T-cell (primary cell): ENCODE data around the gene ANKRD44. TPM values are rescaled to one million over a fixed set of nuclear protein-coding genes. Genes with fewer than 3 reads are reported as not detected.

Experiments used
- ATAC-seq, 4 experiments: fragments of 200-7000 bp in 3 of 4; fragments of 150-1000 bp in 1 of 4; cut with Tn5 transposase; replicated peaks in 1 of 4; 1 replicate in 3 of 4; 2 replicates in 1 of 4; pipeline ENCODE4 v1.10.0; 2021; ENCODE audit warnings: moderate library complexity in 3 of 4, mild to moderate bottlenecking in 2 of 4, moderate number of reproducible peaks in 1 of 4
- CTCF ChIA-PET, 2 donors: fragments of 300-600 bp; sonication (Branson Sonifier 250); formaldehyde crosslinking; loops; one replicate each; lab custom pipeline; 2022; ENCODE audit warnings: antibody characterized with exemption in 2 of 2; lab: Charles Lee
- POLR2A ChIA-PET, 2 donors: fragments of 300-600 bp; sonication (Branson Sonifier 250); formaldehyde crosslinking; loops; one replicate each; lab custom pipeline; 2022; ENCODE audit warnings: antibody characterized with exemption in 2 of 2; lab: Charles Lee
- DNase-seq, 35 experiments: peaks; one replicate each; pipeline versions ENCODE4 v3.0.0 to v3.0.0-alpha.2; 2013 to 2023
- H3K27ac ChIP-seq: one replicate; pipeline ENCODE4 v1.5.1; 2013; ENCODE audit warnings: low read length
- H3K27me3 ChIP-seq, 2 experiments: replicated peaks in 1 of 2; 1 replicate in 1 of 2; 2 replicates in 1 of 2; pipeline versions ENCODE4 v1.6.1 to v1.7.0; 2013; ENCODE audit warnings: low read length in 1 of 2, mixed read lengths in 1 of 2; ENCODE audit not compliant: control insufficient read depth in 2 of 2, insufficient read depth in 2 of 2; ENCODE audit errors: extremely low read depth in 1 of 2
- H3K36me3 ChIP-seq, 2 donors: 1 replicate in 1 of 2; 2 replicates in 1 of 2; pipeline versions ENCODE4 v1.6.1 to v1.7.0; 2013; ENCODE audit warnings: low read length in 1 of 2; ENCODE audit not compliant: control insufficient read depth in 2 of 2, insufficient read depth in 1 of 2; ENCODE audit errors: extremely low read depth in 1 of 2
- H3K4me1 ChIP-seq, 2 experiments: 1 replicate in 1 of 2; 2 replicates in 1 of 2; pipeline versions ENCODE4 v1.6.1 to v1.7.0; 2013; ENCODE audit warnings: low read length in 2 of 2, mixed read lengths in 1 of 2; ENCODE audit not compliant: insufficient read depth in 2 of 2, control insufficient read depth in 1 of 2; ENCODE audit errors: extremely low read depth in 1 of 2
- H3K4me3 ChIP-seq, 2 donors: 1 replicate in 1 of 2; 2 replicates in 1 of 2; pipeline versions ENCODE4 v1.5.1 to v1.7.0; 2013; ENCODE audit warnings: mild to moderate bottlenecking in 2 of 2, low read length in 1 of 2, moderate library complexity in 1 of 2; ENCODE audit not compliant: control insufficient read depth in 1 of 2; ENCODE audit errors: extremely low read depth in 1 of 2
- H3K9me3 ChIP-seq: 2 replicates; pipeline ENCODE4 v1.7.0; 2013
- H3K27ac Mint-ChIP-seq, 2 donors: one replicate each; pipeline ENCODE4 v1.8.0; 2020 to 2021; ENCODE audit warnings: mild to moderate bottlenecking in 2 of 2, mixed read lengths in 2 of 2
- H3K27me3 Mint-ChIP-seq, 2 donors: one replicate each; pipeline ENCODE4 v1.8.0; 2021 to 2022; ENCODE audit warnings: mixed read lengths in 2 of 2
- H3K36me3 Mint-ChIP-seq: one replicate; pipeline ENCODE4 v1.8.0; 2021; ENCODE audit warnings: mixed read lengths
- H3K4me1 Mint-ChIP-seq, 3 donors: one replicate each; pipeline ENCODE4 v1.8.0; 2020 to 2022; ENCODE audit warnings: mixed read lengths in 3 of 3, mild to moderate bottlenecking in 1 of 3
- H3K4me3 Mint-ChIP-seq, 3 donors: one replicate each; pipeline ENCODE4 v1.8.0; 2020 to 2022; ENCODE audit warnings: mild to moderate bottlenecking in 3 of 3, mixed read lengths in 3 of 3, moderate library complexity in 3 of 3
- H3K9me3 Mint-ChIP-seq, 3 donors: one replicate each; pipeline ENCODE4 v1.8.0; 2020 to 2022; ENCODE audit warnings: mixed read lengths in 3 of 3
- WGBS: methylation state at CpG from one replicate; pipeline ENCODE4 v1.1.5; 2013; ENCODE audit warnings: missing lambda C conversion rate; ENCODE audit not compliant: insufficient coverage; 5-methylcytosine and 5-hydroxymethylcytosine counted together
- total RNA-seq, 35 experiments: library from RNA in 6 of 35; stranded (reverse) in 6 of 35; fragments of 120-200 nt in 1 of 35; gene quantifications; one replicate each; pipeline versions ENCODE4 v1.2.1 to v1.2.4 and lab custom pipeline; 2013 to 2026

Gene ANKRD44
- total RNA-seq, 5 donors from 2014 or later (not counting 1 experiment from before 2014, with no cell fraction given): 225 to 333 (median 238) TPM

DNA sequence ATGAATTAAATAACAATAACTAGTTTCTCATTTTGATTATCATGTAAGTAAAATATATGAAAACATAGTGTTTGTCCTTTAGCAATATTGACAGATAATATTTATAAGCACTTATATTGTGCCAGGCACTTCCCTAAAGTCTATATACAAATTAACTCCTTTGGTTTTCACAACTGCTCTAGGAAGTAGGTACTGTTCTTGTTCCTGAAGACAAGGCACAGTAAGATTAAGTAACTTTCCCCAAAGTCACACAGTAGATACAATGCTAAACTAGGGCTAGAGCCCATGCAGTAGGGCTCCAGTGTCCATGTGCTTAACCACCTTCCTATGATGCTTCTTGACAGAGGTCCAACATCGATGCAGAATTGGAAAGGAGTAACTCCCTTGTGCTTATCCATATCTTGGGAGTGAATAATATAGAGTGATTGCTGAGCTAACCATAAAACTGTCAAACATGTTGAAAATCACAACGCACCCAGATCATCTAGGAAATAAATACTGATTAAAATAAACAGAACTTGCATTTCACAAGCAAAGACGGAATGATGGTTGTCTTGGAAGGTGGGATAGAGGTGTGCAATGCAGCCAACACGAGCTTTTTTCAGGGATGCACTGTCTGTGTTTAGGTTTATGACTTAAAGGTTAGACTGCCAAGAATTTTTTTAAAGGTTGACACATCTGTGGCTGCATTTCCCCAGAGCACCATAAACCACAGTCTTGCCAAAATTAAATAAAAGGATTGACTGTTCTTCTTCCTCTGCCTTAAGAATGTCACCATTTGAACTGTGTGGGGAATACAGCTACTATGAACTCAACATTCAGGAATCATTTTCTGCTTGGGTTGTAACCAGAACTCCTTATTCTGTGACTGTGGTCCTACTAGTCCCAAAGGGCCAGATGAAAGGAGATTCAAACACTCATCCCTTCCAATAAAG is 80.8 kb downstream of the ANKRD44 start:
- CTCF ChIA-PET: interaction anchor here in 1 of 2 donors (1.0 kb wide), 1 partner anchor 16 kb away, joined by 3 read pairs; no protein-coding TSS in a partner anchor
- Histone ChIP-seq H3K9me3 (no peaks in the 10 kb centered on the region), H3K27ac (no peak overlapping the region), H3K4me1 (peaks cover 64 to 67% of the 10 kb centered on the region in 2 experiments), H3K27me3 (no peaks in the 10 kb centered on the region), H3K4me3 (no peak overlapping the region), H3K36me3 (peaks cover 0 to 23% of the 10 kb centered on the region in 2 donors)
- Mint-ChIP-seq H3K27ac (peak overlapping the region; percentile 89 to 93), H3K4me3 (peak overlapping the region; percentile 9 to 31 (median 20)), H3K27me3 (no peaks in the 10 kb centered on the region), H3K4me1 (peaks cover 94 to 98% (median 96%) of the 10 kb centered on the region in 3 donors), H3K9me3 (no peaks in the 10 kb centered on the region), H3K36me3 (peaks cover 39% of the 10 kb centered on the region)
- POLR2A ChIA-PET: interaction anchor here (0.5 to 1.2 kb wide), 6 partner anchors 10 to 1090 kb away, joined by 3 to 10 read pairs (median 4); no protein-coding TSS in a partner anchor
- DNase-seq (no peak), ATAC-seq (no peak)
- 100% methylated on average over 1 of the region's 4 CpGs for WGBS

GRCh38 chr2:197223451-197223850 is 87.1 kb downstream of the ANKRD44 start:
- DNase-seq (no peak), ATAC-seq (no peak)
- Histone ChIP-seq H3K9me3 (no peaks in the 10 kb centered on the region), H3K27me3 (no peaks in the 10 kb centered on the region), H3K36me3 (peaks cover 0 to 12% of the 10 kb centered on the region in 2 donors), H3K4me3 (no peak overlapping the region), H3K4me1 (peaks cover 38 to 42% of the 10 kb centered on the region in 2 experiments), H3K27ac (no peak overlapping the region)
- H3K27me3 Mint-ChIP-seq: no peaks in the 10 kb centered on the region
- no peak overlapping the region for H3K4me3 Mint-ChIP-seq
- CTCF ChIA-PET: no interaction called here
- POLR2A ChIA-PET: no interaction called here
- WGBS: no CpG with 5 or more reads among the region's 2 CpGs
- H3K9me3 Mint-ChIP-seq: no peaks in the 10 kb centered on the region
- peaks cover 80 to 85% (median 84%) of the 10 kb centered on the region in 3 donors for H3K4me1 Mint-ChIP-seq
- H3K27ac Mint-ChIP-seq: peak overlapping the region; percentile 74 to 83
- H3K36me3 Mint-ChIP-seq: peaks cover 40% of the 10 kb centered on the region

- no peaks in the 10 kb centered on the region for H3K9me3 Mint-ChIP-seq
- peak overlapping the region; percentile 6 for H3K27ac ChIP-seq
These were observed 90.9 kb downstream of the ANKRD44 start for GRCh38 chr2:197219636-197220035.

DNA sequence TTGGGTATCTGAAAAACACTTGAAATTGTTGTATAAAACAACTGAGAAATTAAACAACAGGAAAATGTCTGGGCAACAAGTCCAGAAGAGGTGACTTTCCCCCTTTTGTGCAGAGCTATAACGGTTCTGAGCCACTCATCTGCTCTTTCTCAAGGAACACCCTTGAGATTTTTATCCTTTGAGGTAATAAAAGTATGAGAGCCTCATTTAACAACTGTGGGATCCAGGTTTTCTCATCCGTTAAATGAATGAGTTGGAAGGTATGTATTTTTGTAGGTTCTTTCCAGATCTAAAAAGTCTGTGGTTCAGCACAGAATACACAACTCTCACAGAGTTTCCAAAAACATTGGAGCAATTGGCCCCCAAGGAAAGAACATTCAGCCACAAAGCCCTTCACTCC is 93.0 kb downstream of the ANKRD44 start:
- peaks cover 21% of the 10 kb centered on the region for H3K36me3 Mint-ChIP-seq
- H3K4me3 Mint-ChIP-seq: peak overlapping the region in 2 of 3 donors; percentile 21 to 57
- no peaks in the 10 kb centered on the region for H3K9me3 Mint-ChIP-seq
- ChIA-PET POLR2A (no interaction called here), CTCF (interaction anchor here in 1 of 2 donors (0.7 to 0.8 kb wide), 2 partner anchors 23 to 94 kb away, joined by 3 read pairs; no protein-coding TSS in a partner anchor)
- Histone ChIP-seq H3K27ac (peak overlapping the region; percentile 95), H3K4me1 (peaks cover 55 to 73% of the 10 kb centered on the region in 2 experiments), H3K4me3 (no peak overlapping the region), H3K9me3 (no peaks in the 10 kb centered on the region), H3K27me3 (no peaks in the 10 kb centered on the region), H3K36me3 (peaks cover 0 to 7% of the 10 kb centered on the region in 2 donors)
- no peak for ATAC-seq
- no peaks in the 10 kb centered on the region for H3K27me3 Mint-ChIP-seq
- peaks cover 85 to 88% (median 86%) of the 10 kb centered on the region in 3 donors for H3K4me1 Mint-ChIP-seq
- DNase-seq: no peak
- WGBS: no CpG with 5 or more reads among the region's 2 CpGs
- H3K27ac Mint-ChIP-seq: peak overlapping the region; percentile 98 to 99

More at GRCh38 chr2:197219636-197220035, 90.9 kb downstream of the ANKRD44 start:
- DNase-seq (no peak), ATAC-seq (no peak)
- H3K4me1 Mint-ChIP-seq: peaks cover 83 to 86% (median 85%) of the 10 kb centered on the region in 3 donors
- ChIA-PET CTCF (interaction anchor here (0.6 to 0.7 kb wide), 2 partner anchors 14 to 1885 kb away, joined by 3 read pairs; no protein-coding TSS in a partner anchor), POLR2A (interaction anchor here (0.7 to 1.0 kb wide), 4 partner anchors 17 to 31 kb away, joined by 3 to 7 read pairs (median 3); no protein-coding TSS in a partner anchor)
- Histone ChIP-seq H3K27me3 (no peaks in the 10 kb centered on the region), H3K4me3 (no peak overlapping the region), H3K36me3 (peaks cover 0 to 7% of the 10 kb centered on the region in 2 donors), H3K9me3 (no peaks in the 10 kb centered on the region), H3K4me1 (peaks cover 54 to 59% of the 10 kb centered on the region in 2 experiments)
- no peaks in the 10 kb centered on the region for H3K27me3 Mint-ChIP-seq
- 100% methylated on average over 2 of the region's 4 CpGs for WGBS
- peak overlapping the region; percentile 78 to 99 for H3K27ac Mint-ChIP-seq
- peaks cover 27% of the 10 kb centered on the region for H3K36me3 Mint-ChIP-seq
- no peak overlapping the region for H3K4me3 Mint-ChIP-seq

DNA sequence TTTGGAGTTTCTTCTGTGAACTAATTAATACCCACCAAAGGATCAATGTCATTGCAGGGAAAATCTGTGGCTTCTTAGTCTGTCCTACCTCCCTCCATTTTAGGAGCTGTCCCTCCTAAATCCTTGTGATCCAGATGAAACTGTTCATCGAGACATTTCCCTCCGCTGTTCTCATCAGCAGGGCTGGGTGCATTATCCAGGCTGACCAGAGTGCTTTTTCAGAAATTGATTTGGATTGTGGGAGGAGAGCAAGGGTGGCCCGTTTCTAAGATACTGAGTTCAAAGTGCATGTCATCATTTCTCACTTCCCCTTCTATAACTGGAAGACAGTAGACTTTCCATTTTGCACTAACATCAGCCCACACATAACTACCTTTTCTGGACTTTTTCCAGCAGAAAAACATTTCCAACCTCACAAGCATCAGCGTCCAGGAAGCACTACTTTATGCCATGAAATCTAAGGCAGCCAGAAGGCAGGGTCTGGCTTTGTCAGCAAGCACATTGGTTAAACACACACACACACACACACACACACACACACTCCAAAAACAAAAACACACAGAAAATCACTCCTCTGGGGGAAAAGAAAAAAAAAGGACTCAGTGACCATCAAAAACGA is 94.1 kb downstream of the ANKRD44 start:
- peaks cover 11% of the 10 kb centered on the region for H3K36me3 Mint-ChIP-seq
- Histone ChIP-seq H3K27ac (peak overlapping the region; percentile 95), H3K9me3 (no peaks in the 10 kb centered on the region), H3K27me3 (no peaks in the 10 kb centered on the region), H3K4me3 (no peak overlapping the region), H3K36me3 (peaks cover 0 to 7% of the 10 kb centered on the region in 2 donors), H3K4me1 (peaks cover 55 to 74% of the 10 kb centered on the region in 2 experiments)
- H3K27me3 Mint-ChIP-seq: no peaks in the 10 kb centered on the region
- DNase-seq (no peak), ATAC-seq (peak in 2 of 4 experiments; percentile 17 to 20)
- H3K4me1 Mint-ChIP-seq: peaks cover 85 to 88% (median 86%) of the 10 kb centered on the region in 3 donors
- H3K4me3 Mint-ChIP-seq: peak overlapping the region; percentile 42 to 57 (median 54)
- no peaks in the 10 kb centered on the region for H3K9me3 Mint-ChIP-seq
- 0% methylated on average over 1 of the region's 5 CpGs for WGBS
- ChIA-PET POLR2A (interaction anchor here (0.5 to 1.4 kb wide), 3 partner anchors 17 to 33 kb away, joined by 3 to 4 read pairs (median 3); no protein-coding TSS in a partner anchor), CTCF (interaction anchor here in 1 of 2 donors (0.6 to 0.9 kb wide), 3 partner anchors 18 to 419 kb away, joined by 3 to 4 read pairs (median 3); no protein-coding TSS in a partner anchor)
- H3K27ac Mint-ChIP-seq: peak overlapping the region; percentile 98 to 99
